Vagina (tissue), 2 donors: ENCODE results near the gene ZNF469.

ENCODE experiments used
- CTCF ChIP-seq, 3 experiments: fragments of 450-650 bp in 2 of 3; fragments of 200-600 bp in 1 of 3; sonication (generic) in 1 of 3; IDR thresholded peaks; one replicate each; pipeline ENCODE4 v1.5.1; 2017 to 2019; ENCODE audit warnings: antibody characterized with exemption in 3 of 3, mild to moderate bottlenecking in 2 of 3, moderate library complexity in 2 of 3
- POLR2AphosphoS5 ChIP-seq, 2 donors: sonication (generic); formaldehyde crosslinking; IDR thresholded peaks; one replicate each; pipeline ENCODE4 v1.9.0; 2017; ENCODE audit warnings: antibody characterized with exemption in 2 of 2, mild to moderate bottlenecking in 2 of 2, low read depth in 1 of 2; ENCODE audit not compliant: insufficient read depth in 1 of 2

- no peak for TF ChIP-seq POLR2AphosphoS5 (IDR thresholded peaks at IDR 0.05; ENCODE audit: insufficient read depth in 1 of 2, low read depth in 1 of 2)
- TF ChIP-seq CTCF (IDR thresholded peaks at IDR 0.05): no peak
Measured at GRCh38 chr16:88412766-88413165, 30.0 kb downstream of the ZNF469 start.
